MM.1S (cell line): ENCODE results near the gene CEP128.

Experiments
- CTCF ChIP-seq: fragments of 300-600 bp; sonication (generic); IDR thresholded peaks from 2 replicates; pipeline ENCODE4 v1.5.1; 2016; ENCODE audit warnings: antibody characterized with exemption, low read length, mixed read lengths
- EZH2 ChIP-seq: fragments of 300-600 bp; sonication (generic); optimal IDR thresholded peaks from 2 replicates; pipeline ENCODE3; 2017; ENCODE audit warnings: low read depth, mild to moderate bottlenecking, antibody characterized with exemption, low read length, mixed read lengths
- EZH2phosphoT487 ChIP-seq: fragments of 300-600 bp; sonication (generic); IDR thresholded peaks from 2 replicates; pipeline ENCODE4 v1.6.1; 2018; ENCODE audit warnings: antibody characterized with exemption, low read length

DNA sequence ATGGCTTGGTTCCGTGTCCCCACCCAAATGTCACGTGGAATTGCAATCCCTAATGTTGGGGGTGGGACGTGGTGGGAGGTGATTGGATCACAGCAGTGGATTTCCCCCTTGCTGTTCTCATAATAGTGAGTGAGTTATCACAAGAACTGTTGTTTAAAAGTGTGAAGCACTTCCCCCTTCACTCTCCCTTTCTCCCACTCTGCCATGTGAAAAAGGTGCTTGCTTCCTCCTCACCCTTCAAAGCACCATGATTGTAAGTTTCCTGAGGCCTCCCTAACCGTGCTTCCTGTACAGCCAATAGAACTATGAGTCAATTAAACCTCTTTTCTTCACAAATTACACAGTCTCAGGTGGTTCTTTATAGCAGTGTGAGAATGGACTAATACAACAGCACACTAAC, 5.3 kb upstream of the CEP128 start:
- TF ChIP-seq CTCF (no peak), EZH2 (no peak), EZH2phosphoT487 (no peak)
